Ectodermal cell (in vitro differentiated cells): Measurements from ENCODE around the gene MTMR10.

Source experiments
- H3K27ac ChIP-seq: 2 replicates; pipeline ENCODE4 v1.7.0; 2013; ENCODE audit warnings: mild to moderate bottlenecking, low read depth, low read length; ENCODE audit not compliant: insufficient read depth, poor library complexity, severe bottlenecking
- H3K27me3 ChIP-seq: 2 replicates; pipeline ENCODE4 v1.7.0; 2013; ENCODE audit warnings: mild to moderate bottlenecking, low read length; ENCODE audit not compliant: insufficient read depth, control insufficient read depth, poor library complexity, severe bottlenecking
- H3K36me3 ChIP-seq: one replicate; pipeline ENCODE4 v1.7.0; 2013; ENCODE audit warnings: low read length; ENCODE audit not compliant: control insufficient read depth, insufficient read depth
- H3K4me1 ChIP-seq: one replicate; pipeline ENCODE4 v1.7.0; 2013; ENCODE audit warnings: low read length; ENCODE audit not compliant: control insufficient read depth, insufficient read depth
- H3K4me3 ChIP-seq: 2 replicates; pipeline ENCODE4 v1.7.0; 2013; ENCODE audit warnings: low read depth, low read length, control low read depth; ENCODE audit not compliant: insufficient read depth
- H3K9me3 ChIP-seq: 2 replicates; pipeline ENCODE4 v1.7.0; 2013; ENCODE audit warnings: mild to moderate bottlenecking, low read length, moderate library complexity; ENCODE audit not compliant: control insufficient read depth
- whole genome bisulfite sequencing, 2 experiments: methylation state at CpG; one replicate each; pipeline ENCODE4 v1.1.7; 2013; ENCODE audit warnings: missing lambda C conversion rate in 2 of 2; 5-methylcytosine and 5-hydroxymethylcytosine counted together

The MTMR10 gene

GRCh38 chr15:31027910-31028578, 36.6 kb upstream of the MTMR10 start:
- no peaks in the 10 kb centered on the region for H3K9me3 ChIP-seq
- no peaks in the 10 kb centered on the region for H3K36me3 ChIP-seq
- H3K27ac ChIP-seq = no peak overlapping the region
- peaks cover 9% of the 10 kb centered on the region for H3K4me1 ChIP-seq
- no peaks in the 10 kb centered on the region for H3K27me3 ChIP-seq
- H3K4me3 ChIP-seq = no peak overlapping the region
- WGBS, 2 experiments = 93 to 96% methylated on average over 7 to 8 of the region's 8 CpGs

GRCh38 chr15:31025996-31026395, 34.6 kb upstream of the MTMR10 start:
- no peaks in the 10 kb centered on the region for H3K36me3 ChIP-seq
- H3K9me3 ChIP-seq = no peaks in the 10 kb centered on the region
- no peak overlapping the region for H3K27ac ChIP-seq
- WGBS, 2 experiments = 93 to 94% methylated on average over 25 of the region's 25 CpGs
- H3K4me3 ChIP-seq = no peak overlapping the region
- no peaks in the 10 kb centered on the region for H3K27me3 ChIP-seq
- peaks cover 9% of the 10 kb centered on the region for H3K4me1 ChIP-seq

- Histone ChIP-seq H3K36me3 (no peaks in the 10 kb centered on the region), H3K9me3 (no peaks in the 10 kb centered on the region), H3K4me1 (peaks cover 9% of the 10 kb centered on the region), H3K4me3 (no peak overlapping the region), H3K27me3 (no peaks in the 10 kb centered on the region), H3K27ac (no peak overlapping the region)
- WGBS, 2 experiments = 84 to 88% methylated on average over 3 of the region's 3 CpGs
Observed at GRCh38 chr15:31024979-31025378, 33.6 kb upstream of the MTMR10 start.

GRCh38 chr15:31024330-31024729, 32.9 kb upstream of the MTMR10 start:
- Histone ChIP-seq H3K9me3 (no peaks in the 10 kb centered on the region), H3K4me1 (peaks cover 9% of the 10 kb centered on the region), H3K27me3 (no peaks in the 10 kb centered on the region), H3K27ac (peak overlapping the region; percentile 13), H3K4me3 (no peak overlapping the region), H3K36me3 (no peaks in the 10 kb centered on the region)
- WGBS, 2 experiments = 40 to 49% methylated on average over 4 of the region's 5 CpGs

GRCh38 chr15:31023841-31024240, 32.4 kb upstream of the MTMR10 start:
- no peak overlapping the region for H3K27ac ChIP-seq
- peaks cover 9% of the 10 kb centered on the region for H3K4me1 ChIP-seq
- no peak overlapping the region for H3K4me3 ChIP-seq
- no peaks in the 10 kb centered on the region for H3K9me3 ChIP-seq
- 83 to 97% methylated on average over 3 to 5 of the region's 5 CpGs for WGBS, 2 experiments
- no peaks in the 10 kb centered on the region for H3K27me3 ChIP-seq
- H3K36me3 ChIP-seq = no peaks in the 10 kb centered on the region

- Histone ChIP-seq H3K9me3 (no peaks in the 10 kb centered on the region), H3K4me1 (peaks cover 9% of the 10 kb centered on the region), H3K27me3 (no peaks in the 10 kb centered on the region), H3K27ac (no peak overlapping the region), H3K36me3 (no peaks in the 10 kb centered on the region), H3K4me3 (no peak overlapping the region)
- WGBS, 2 experiments = 96% methylated on average over 5 of the region's 5 CpGs
Observed at GRCh38 chr15:31021067-31021665, 29.7 kb upstream of the MTMR10 start.

- Histone ChIP-seq H3K36me3 (no peaks in the 10 kb centered on the region), H3K27ac (no peak overlapping the region), H3K9me3 (no peaks in the 10 kb centered on the region), H3K27me3 (no peaks in the 10 kb centered on the region), H3K4me1 (peaks cover 9% of the 10 kb centered on the region), H3K4me3 (no peak overlapping the region)
- 87 to 93% methylated on average over 5 of the region's 5 CpGs for WGBS, 2 experiments
Observed at GRCh38 chr15:31020542-31020941, 29.1 kb upstream of the MTMR10 start.

- no peaks in the 10 kb centered on the region for H3K36me3 ChIP-seq
- H3K4me3 ChIP-seq = no peak overlapping the region
- 90 to 91% methylated on average over 3 of the region's 3 CpGs for WGBS, 2 experiments
- no peaks in the 10 kb centered on the region for H3K27me3 ChIP-seq
- no peaks in the 10 kb centered on the region for H3K9me3 ChIP-seq
- H3K27ac ChIP-seq = no peak overlapping the region
- H3K4me1 ChIP-seq = peaks cover 8% of the 10 kb centered on the region
Observed at GRCh38 chr15:31019986-31020385, 28.6 kb upstream of the MTMR10 start.

GRCh38 chr15:31017311-31017710, 25.9 kb upstream of the MTMR10 start:
- Histone ChIP-seq H3K4me1 (no peaks in the 10 kb centered on the region), H3K9me3 (no peaks in the 10 kb centered on the region), H3K27me3 (no peaks in the 10 kb centered on the region), H3K4me3 (no peak overlapping the region), H3K27ac (no peak overlapping the region), H3K36me3 (no peaks in the 10 kb centered on the region)
- WGBS, 2 experiments = 92 to 95% methylated on average over 1 of the region's 1 CpG

GRCh38 chr15:31016446-31016915, 25.1 kb upstream of the MTMR10 start:
- 93 to 96% methylated on average over 3 of the region's 3 CpGs for WGBS, 2 experiments
- no peaks in the 10 kb centered on the region for H3K9me3 ChIP-seq
- H3K4me3 ChIP-seq = no peak overlapping the region
- no peaks in the 10 kb centered on the region for H3K36me3 ChIP-seq
- H3K27ac ChIP-seq = no peak overlapping the region
- no peaks in the 10 kb centered on the region for H3K27me3 ChIP-seq
- H3K4me1 ChIP-seq = no peaks in the 10 kb centered on the region
